ENCODE measurements around the gene ARPC3.
"Not testable (repeated sequence)": the region's sequence is repeated elsewhere in the genome, so short reads cannot be mapped to it uniquely, and the experiment has no call there.

The ARPC3 gene
- total RNA-seq = 115 to 138 reads per million in 2 experiments

GRCh38 chr12:110449799-110450497 lies at the start of gene ARPC3:
TSS of gene ARPC3 (minus strand) at chr12:110450337. CDS start at chr12:110450260, 77 bp downstream.
- DNase-seq (ENCODE audit: low read depth) = peak; percentile 94

DNA sequence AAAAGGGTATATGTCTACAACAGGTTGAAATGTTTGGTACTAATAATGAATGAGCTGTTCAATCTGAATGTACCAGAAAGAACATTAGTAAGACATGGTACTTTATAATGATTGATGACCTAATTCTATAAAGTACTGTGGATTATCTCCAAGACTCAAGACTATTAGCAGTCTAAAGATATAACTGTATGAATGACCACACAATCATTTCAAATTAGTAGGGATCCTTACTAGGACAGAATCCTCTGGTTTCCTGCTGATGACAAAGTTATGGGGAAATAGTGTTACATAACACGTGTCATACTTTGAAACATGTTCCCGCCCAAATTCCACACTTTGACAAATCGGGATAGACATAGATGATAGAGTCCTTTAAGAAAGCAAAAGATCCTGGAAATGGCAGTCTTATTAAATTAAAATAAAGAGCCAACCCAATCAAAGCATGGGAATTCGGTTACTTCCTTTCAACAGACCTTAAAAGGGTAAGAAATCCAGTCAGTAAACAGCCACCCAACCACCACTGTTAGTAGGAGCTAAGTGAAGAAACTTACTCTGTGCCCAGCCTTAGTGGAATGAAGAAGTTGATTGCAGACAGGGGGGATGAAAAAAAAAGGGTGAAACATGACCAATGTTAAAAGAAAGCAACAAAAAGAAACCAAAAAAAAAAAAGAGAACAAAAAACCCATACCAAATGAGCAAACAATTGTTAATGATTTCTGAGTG lies 49.0 kb upstream of the ARPC3 start:
- no peak for DNase-seq (ENCODE audit: low read depth)

DNA sequence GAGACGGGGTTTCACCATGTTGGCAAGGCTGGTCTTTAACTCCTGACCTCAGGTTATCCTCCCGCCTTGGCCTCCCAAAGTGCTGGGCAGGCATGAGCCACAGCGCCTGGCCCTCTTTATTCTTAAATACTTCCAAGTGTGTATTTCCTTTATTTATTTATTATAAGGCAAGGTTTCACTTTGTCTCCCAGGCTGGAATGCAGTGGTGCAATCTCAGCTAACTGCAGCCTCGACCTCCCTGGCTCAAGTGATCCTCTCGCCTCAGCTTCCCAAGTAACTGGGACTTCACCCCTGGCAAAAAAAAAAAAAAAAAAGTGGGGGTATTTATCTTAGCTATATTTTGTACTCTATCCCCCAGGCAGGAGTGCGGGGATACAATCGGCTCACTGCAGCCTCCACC lies 25.3 kb upstream of the ARPC3 start:
- no peak for DNase-seq (ENCODE audit: low read depth)

GRCh38 chr12:110468214-110469048 lies 18.3 kb upstream of the ARPC3 start, which contains the start of the genes FAM216A and GPN3:
TSS of gene FAM216A (plus strand) at chr12:110468845. CDS start at chr12:110468876, 31 bp downstream.
TSS of gene GPN3 (minus strand) at chr12:110468257. CDS start at chr12:110468203, 54 bp downstream.
- peak; percentile 92 for DNase-seq (ENCODE audit: low read depth)

GRCh38 chr12:110467847-110468213 lies 17.7 kb upstream of the ARPC3 start:
- DNase-seq (ENCODE audit: low read depth) = no peak

- no peak for DNase-seq (ENCODE audit: low read depth)
Observed at GRCh38 chr12:110466791-110467190, 16.7 kb upstream of the ARPC3 start.

DNA sequence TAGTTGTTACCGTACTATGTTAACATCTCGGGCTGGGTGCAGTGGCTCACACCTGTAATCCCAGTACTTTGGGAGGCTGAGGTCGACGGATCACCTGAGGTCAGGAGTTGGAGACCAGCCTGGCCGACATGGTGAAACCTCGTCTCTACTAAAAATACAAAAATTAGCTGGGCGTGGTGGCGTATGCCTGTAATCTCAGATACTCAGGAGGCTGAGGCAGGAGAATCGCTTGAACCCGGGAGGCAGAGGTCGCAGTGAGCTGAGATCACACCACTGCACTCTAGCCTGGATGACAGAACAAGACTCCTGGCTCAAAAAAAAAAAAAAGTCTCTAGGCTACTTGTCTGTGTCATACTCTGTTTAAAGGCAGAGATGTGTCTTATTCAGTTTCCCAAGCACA lies 15.6 kb upstream of the ARPC3 start:
- DNase-seq (ENCODE audit: low read depth) = not testable (repeated sequence)

DNA sequence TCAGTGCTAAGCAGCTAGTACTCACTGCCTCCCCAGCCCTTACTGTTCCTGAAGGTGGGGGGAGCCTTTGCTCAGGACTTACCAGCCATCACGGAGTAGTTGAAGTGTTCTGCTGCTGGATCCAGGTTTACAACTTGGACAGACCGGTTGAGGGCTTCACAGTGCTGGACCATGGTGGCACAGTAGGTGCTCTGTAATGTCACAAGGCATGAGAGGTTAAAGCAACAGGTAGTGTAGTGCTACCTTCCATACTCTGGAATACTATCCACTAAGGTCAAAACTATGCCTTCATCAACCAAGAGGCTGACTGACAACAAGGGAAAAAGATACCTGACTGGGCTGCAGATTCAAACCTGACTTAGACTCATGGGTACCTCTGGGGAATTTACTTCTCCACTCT lies 14.9 kb upstream of the ARPC3 start:
- DNase-seq (ENCODE audit: low read depth) = no peak

DNA sequence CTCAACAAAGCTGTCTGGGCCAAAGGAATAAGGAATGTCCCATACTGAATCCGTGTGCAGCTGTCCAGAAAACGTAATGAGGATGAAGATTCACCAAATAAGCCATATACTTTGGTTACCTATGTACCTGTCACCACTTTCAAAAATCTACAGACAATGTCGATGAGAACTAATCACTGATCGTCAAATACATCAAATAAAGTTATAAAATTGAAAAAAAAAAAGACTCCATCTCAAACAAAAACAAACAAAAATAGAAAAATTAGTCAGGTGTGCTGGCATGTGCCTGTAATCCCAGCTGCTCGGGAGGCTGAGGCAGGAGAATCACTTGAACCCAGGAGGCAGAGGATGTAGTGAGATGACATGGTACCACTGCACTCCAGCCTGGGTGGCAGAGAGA lies 11.1 kb upstream of the ARPC3 start:
- not testable (repeated sequence) for DNase-seq (ENCODE audit: low read depth)

DNA sequence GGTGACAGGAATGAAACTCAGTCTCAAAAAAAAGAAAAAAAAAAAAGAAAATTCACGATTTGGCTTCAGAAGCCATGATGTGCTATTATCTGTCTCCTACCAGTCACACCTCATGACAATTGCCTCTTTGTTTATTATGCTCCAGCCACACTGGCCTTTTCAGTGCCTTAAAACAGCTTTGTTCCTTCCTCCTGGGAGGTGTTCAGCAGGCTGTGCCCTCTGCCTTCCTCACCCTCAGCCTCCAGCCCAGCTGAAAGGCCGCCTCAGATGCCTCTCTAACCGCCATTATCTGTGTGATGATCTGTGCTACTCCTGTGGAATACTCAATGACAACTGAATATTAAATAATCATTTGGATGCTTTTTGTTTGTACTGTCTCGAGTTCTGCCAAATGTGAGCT lies 8.6 kb upstream of the ARPC3 start:
- DNase-seq (ENCODE audit: low read depth) = no peak

- DNase-seq (ENCODE audit: low read depth) = no peak
Observed at GRCh38 chr12:110453569-110454296, 3.6 kb upstream of the ARPC3 start.

DNA sequence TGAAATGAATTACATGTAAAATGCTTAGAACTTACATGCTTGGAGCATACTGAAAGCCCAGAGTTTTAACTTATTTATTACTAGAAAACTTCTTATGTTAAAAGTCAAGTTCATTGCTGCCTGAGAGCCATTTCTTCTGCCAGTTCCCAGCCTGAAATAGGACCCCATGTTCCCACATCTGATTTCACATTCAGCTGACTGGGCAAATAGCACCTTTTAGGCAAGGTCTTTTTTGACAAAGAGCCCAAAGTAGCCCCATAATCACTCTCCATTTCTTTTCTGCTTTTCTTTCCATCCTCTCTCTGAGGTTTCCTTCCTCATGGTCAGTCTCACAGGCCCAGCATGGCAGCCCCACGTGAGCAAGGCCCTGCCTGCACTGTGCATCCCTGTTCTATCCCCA lies 1.1 kb upstream of the ARPC3 start:
- DNase-seq (ENCODE audit: low read depth) = no peak

- DNase-seq (ENCODE audit: low read depth) = no peak
Observed at GRCh38 chr12:110444455-110444854, 5.7 kb downstream of the ARPC3 start.

DNA sequence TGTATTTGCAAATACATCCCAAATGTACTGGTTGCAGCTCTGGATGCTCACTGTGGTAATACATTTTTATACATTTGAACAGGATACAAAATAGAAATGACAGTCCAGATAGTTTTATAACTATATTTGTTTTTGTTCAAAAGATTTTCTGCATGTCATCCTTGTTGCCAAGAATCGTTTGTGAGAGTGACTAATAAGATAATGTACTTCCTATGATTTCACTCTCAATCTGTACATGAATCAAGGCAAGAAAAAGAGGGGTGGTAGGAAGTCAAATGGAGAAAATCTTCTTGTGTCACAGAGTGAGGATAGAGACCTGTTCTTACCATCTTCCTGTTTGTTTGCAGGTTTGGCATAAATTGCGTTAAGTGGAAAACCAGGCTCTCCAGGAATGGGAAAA lies 13.9 kb downstream of the ARPC3 start:
- no peak for DNase-seq (ENCODE audit: low read depth)

DNA sequence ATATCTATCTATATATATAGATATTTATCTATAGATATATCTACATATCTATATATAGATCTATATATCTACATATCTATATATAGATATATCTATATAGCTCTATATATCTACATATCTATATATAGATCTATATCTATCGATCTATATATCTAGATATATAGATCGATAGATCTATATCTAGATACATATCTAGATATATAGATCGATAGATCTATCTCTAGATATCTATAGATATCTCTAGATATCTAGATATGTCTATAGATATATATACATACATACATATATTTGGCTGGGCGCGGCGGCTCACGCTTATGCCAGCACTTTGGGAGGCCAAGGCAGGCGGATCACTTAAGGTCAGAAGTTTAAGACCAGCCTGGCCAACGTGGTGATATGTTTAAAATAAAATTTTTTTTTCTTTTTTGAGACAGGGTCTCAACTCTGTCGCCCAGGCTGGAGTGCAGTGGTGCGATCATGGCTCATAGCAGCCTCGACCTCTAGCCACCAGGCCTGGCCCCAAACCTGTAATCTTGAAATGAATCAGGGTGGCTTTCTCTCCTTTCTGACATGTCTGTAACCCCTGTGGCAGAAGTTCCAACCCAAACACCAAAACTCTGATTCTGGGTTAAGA lies 18.1 kb downstream of the ARPC3 start:
- no peak for DNase-seq (ENCODE audit: low read depth)

- not testable (repeated sequence) for DNase-seq (ENCODE audit: low read depth)
Observed at GRCh38 chr12:110429676-110430075, 20.5 kb downstream of the ARPC3 start.

GRCh38 chr12:110426406-110426805 lies 23.7 kb downstream of the ARPC3 start:
- DNase-seq (ENCODE audit: low read depth) = no peak

GRCh38 chr12:110424237-110424636 lies 25.9 kb downstream of the ARPC3 start:
- no peak for DNase-seq (ENCODE audit: low read depth)

DNA sequence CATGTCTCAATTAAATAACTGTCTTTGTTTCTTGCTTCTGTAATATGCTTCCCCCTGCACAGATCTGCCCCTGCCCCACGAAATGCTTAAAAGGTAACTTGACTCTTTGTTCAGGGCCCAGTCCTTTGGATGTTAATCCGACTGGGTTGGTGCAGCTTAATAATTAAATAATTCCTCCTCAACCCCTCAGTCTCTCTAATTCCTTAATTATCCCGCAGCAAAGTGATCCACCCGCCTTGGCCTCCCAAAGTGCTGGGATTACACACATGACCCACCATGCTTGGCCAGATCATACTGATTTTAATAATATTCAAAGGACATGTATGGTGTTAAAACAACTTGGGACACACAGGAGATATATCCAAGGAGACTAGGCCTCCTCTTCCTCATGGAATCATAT lies 28.4 kb downstream of the ARPC3 start:
- DNase-seq (ENCODE audit: low read depth) = no peak

DNA sequence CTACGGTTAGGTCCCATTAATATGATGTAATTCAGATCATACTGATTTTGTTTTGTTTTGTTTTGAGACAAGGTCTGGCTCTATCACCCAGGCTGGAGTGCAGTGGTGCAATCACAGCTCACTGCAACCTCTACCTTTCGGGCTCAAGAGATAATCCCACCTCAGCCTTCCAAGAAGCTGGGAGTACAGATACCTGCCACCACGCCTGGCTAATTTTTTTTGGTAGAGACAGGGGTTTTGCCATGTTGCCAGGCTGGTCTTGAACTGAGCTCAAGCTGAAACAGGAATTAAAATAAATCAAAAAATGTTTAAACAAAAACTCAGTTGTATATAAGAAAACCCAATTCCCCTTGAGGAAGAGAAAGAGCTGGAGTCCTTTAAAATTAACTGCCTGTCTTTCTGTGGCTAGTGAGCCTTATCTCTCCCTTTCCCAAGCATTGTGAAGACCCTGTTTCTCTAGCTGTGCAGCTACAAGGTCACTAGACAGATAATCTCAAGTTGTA lies 28.9 kb downstream of the ARPC3 start:
- no peak for DNase-seq (ENCODE audit: low read depth)

DNA sequence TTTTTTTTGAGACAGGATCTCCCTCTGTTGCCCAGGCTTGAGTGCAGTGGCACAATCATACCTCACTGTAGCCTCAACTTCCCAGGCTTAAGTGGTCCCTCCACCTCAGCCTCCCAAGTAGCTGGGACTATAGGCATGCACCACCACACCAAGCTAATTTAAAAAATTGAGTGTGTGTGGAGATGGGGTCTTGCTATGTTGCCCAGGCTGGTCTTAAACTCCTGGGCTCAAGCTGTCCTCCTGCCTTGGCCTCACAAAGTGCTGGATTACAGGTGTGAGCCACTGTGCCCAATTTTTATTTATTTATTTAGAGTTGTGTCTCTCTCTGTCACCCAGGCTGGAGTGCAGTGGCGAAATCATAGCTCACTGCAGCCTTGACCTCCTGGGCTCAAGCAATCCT lies 29.5 kb downstream of the ARPC3 start:
- DNase-seq (ENCODE audit: low read depth) = not testable (repeated sequence)
